Measurements from ENCODE around the gene NPFF. TPM values are rescaled to one million over a fixed set of nuclear protein-coding genes. Genes with fewer than 3 reads are reported as not detected.

NPFF gene
- total and polyA plus RNA-seq, 7 donors, result not detected

DNA sequence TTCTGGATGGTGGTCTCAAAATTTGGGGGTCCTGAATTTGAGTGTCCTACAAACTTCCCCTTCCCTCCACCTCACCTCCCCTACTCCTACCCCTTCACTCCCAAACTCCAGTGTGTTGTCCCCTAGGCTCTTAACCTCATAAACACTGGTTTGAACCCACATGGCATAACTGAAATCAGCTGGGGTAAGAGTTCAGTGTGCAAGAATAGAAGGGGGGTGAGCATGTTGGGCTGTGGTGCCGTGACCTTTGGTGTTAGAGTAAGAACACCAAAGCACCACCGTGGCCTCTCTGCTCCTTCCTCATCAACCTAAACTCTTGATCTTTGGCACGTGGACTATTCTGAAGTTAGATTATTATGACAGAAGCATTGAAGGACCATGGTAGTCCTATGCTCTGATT, 44.3 kb downstream of the NPFF start:
- intact Hi-C loops (cut with DNase I), result no loop called here
- no peak for TF ChIP-seq POLR2A (IDR thresholded peaks at IDR 0.05)
- TF ChIP-seq EP300 (IDR thresholded peaks at IDR 0.05), result no peak
- TF ChIP-seq, protein P1, sequence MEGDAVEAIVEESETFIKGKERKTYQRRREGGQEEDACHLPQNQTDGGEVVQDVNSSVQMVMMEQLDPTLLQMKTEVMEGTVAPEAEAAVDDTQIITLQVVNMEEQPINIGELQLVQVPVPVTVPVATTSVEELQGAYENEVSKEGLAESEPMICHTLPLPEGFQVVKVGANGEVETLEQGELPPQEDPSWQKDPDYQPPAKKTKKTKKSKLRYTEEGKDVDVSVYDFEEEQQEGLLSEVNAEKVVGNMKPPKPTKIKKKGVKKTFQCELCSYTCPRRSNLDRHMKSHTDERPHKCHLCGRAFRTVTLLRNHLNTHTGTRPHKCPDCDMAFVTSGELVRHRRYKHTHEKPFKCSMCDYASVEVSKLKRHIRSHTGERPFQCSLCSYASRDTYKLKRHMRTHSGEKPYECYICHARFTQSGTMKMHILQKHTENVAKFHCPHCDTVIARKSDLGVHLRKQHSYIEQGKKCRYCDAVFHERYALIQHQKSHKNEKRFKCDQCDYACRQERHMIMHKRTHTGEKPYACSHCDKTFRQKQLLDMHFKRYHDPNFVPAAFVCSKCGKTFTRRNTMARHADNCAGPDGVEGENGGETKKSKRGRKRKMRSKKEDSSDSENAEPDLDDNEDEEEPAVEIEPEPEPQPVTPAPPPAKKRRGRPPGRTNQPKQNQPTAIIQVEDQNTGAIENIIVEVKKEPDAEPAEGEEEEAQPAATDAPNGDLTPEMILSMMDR (IDR thresholded peaks at IDR 0.05), result no peak
- no peak for TF ChIP-seq POLR2AphosphoS5 (IDR thresholded peaks at IDR 0.05)
- no peaks in the 10 kb centered on the region for H3K27me3 ChIP-seq
- no peaks in the 10 kb centered on the region for H3K9me3 ChIP-seq
- H3K36me3 ChIP-seq, result peaks cover 86 to 100% (median 100%) of the 10 kb centered on the region in 4 donors
- no peak for DNase-seq
- WGBS, 2 donors, result 72 to 80% methylated on average over 3 of the region's 3 CpGs
- H3K27ac ChIP-seq, result no peak overlapping the region
- H3K4me3 ChIP-seq, result no peak overlapping the region
- peaks cover 0 to 15% (median 10%) of the 10 kb centered on the region in 4 donors for H3K4me1 ChIP-seq

DNA sequence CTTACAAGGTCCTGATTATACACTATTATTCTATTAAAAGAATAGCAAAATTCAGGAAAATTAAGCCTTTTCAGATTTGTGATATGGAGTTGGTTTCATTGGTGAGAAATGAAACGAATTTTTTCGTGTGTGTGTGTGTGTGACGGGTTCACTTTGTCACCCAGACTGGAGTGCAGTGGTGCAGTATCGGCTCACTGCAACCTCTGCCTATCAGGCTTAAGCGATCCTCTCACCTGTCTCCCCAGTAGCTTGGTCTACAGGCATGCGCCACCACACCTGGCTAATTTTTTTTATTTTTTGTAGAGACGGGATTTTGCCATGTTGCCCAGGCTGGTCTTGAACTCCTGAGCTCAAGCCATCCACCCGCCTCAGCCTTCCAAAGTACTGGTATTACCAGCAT, 45.7 kb downstream of the NPFF start:
- TF ChIP-seq, protein P1 (IDR thresholded peaks at IDR 0.05), result no peak
- no peak for TF ChIP-seq POLR2A (IDR thresholded peaks at IDR 0.05)
- no peak for TF ChIP-seq EP300 (IDR thresholded peaks at IDR 0.05)
- no peak for TF ChIP-seq POLR2AphosphoS5 (IDR thresholded peaks at IDR 0.05)
- 86 to 92% methylated on average over 8 of the region's 8 CpGs for WGBS, 2 donors
- Histone ChIP-seq H3K4me3 (no peak overlapping the region), H3K36me3 (peaks cover 86 to 100% (median 100%) of the 10 kb centered on the region in 4 donors), H3K9me3 (no peaks in the 10 kb centered on the region), H3K4me1 (peaks cover 0 to 15% (median 10%) of the 10 kb centered on the region in 4 donors), H3K27ac (peak overlapping the region in 1 of 4 donors; percentile 51), H3K27me3 (no peaks in the 10 kb centered on the region)
- DNase-seq, result no peak
- intact Hi-C loops (cut with DNase I), result no loop called here

DNA sequence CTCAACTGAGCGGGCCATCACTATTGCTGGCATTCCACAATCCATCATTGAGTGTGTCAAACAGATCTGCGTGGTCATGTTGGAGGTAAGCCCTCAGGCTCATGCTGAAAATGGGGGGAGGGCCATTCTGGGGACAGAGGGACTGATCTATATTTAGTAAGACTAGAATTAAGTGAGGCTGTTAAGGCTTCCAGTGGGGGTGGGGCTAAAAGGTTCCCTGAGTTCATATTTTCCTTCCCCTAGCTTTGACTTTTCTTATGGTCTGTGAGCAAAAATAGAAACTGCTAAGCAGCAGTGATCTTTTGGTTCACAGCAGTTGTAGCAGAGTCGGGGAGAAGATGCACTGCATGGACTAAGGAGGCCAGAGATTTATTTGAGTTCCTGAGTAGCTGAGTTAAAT, 46.2 kb downstream of the NPFF start:
- H3K27me3 ChIP-seq, result no peaks in the 10 kb centered on the region
- WGBS, 2 donors, result 90 to 91% methylated on average over 3 of the region's 3 CpGs
- TF ChIP-seq POLR2A (IDR thresholded peaks at IDR 0.05) (no peak), EP300 (IDR thresholded peaks at IDR 0.05) (no peak), POLR2AphosphoS5 (IDR thresholded peaks at IDR 0.05) (no peak)
- TF ChIP-seq, protein P1 (IDR thresholded peaks at IDR 0.05), result no peak
- H3K27ac ChIP-seq, result peak overlapping the region in 1 of 4 donors; percentile 51
- peaks cover 84 to 100% (median 100%) of the 10 kb centered on the region in 4 donors for H3K36me3 ChIP-seq
- no peaks in the 10 kb centered on the region for H3K9me3 ChIP-seq
- intact Hi-C loops (cut with DNase I), result no loop called here
- no peak overlapping the region for H3K4me3 ChIP-seq
- DNase-seq, result no peak
- H3K4me1 ChIP-seq, result peaks cover 0 to 12% (median 10%) of the 10 kb centered on the region in 4 donors

DNA sequence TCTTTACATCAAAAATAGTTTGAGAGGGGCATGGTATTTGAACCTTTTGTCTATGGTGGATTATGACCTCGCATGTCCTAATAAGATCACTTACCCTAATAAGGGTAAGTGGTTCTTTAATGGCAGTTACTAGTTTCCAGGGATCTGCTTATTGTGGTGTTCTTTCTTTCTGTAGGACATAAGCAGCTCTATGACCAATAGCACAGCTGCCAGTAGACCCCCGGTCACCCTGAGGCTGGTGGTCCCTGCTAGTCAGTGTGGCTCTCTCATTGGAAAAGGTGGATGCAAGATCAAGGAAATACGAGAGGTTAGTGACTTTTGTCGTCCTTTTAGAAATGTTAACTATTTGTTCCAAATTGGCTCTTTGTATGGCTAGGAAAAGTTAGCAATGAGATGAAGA, 48.2 kb downstream of the NPFF start:
- intact Hi-C loops (cut with DNase I), result no loop called here
- Histone ChIP-seq H3K36me3 (peaks cover 80 to 100% (median 96%) of the 10 kb centered on the region in 4 donors), H3K4me1 (peaks cover 0 to 16% (median 15%) of the 10 kb centered on the region in 4 donors), H3K27me3 (no peaks in the 10 kb centered on the region), H3K4me3 (no peak overlapping the region), H3K9me3 (no peaks in the 10 kb centered on the region), H3K27ac (no peak overlapping the region)
- no peak for DNase-seq
- TF ChIP-seq, protein P1 (IDR thresholded peaks at IDR 0.05), result no peak
- TF ChIP-seq POLR2AphosphoS5 (IDR thresholded peaks at IDR 0.05) (no peak), EP300 (IDR thresholded peaks at IDR 0.05) (no peak), POLR2A (IDR thresholded peaks at IDR 0.05) (no peak)
- WGBS, 2 donors, result 84 to 87% methylated on average over 4 of the region's 4 CpGs

Small RNA genes within 50 kb of the gene (small RNA-seq; reads per million reads assigned to genes)
- 0 reads per million in 3 donors for gene AC023509.3

Other genes starting within 250 kb of the NPFF start
- 1 to 10 TPM in 1 of 4 donors, under 1 TPM in 3; under 0.01 to 1.9 (median 0.22) TPM for gene ESPL1, start 239.2 kb downstream of the NPFF start, total RNA-seq
- 1 to 10 TPM; 4.2 to 7.6 (median 5.5) TPM for gene ESPL1, start 239.2 kb downstream of the NPFF start, polyA plus RNA-seq
- gene PFDN5, start 211.9 kb downstream of the NPFF start, total RNA-seq, result 1,000 to 10,000 TPM in 2 of 4 donors, 100 to 1,000 TPM in 2; 757 to 1,153 (median 947) TPM
- gene PFDN5, start 211.9 kb downstream of the NPFF start, polyA plus RNA-seq, result 1,000 to 10,000 TPM in 1 of 3 donors, 100 to 1,000 TPM in 2; 759 to 1,604 (median 819) TPM
- 10 to 100 TPM; 43.5 to 55.4 (median 50.2) TPM for gene MYG1, start 207.8 kb downstream of the NPFF start, total RNA-seq
- 10 to 100 TPM; 26.1 to 59.6 (median 54.1) TPM for gene MYG1, start 207.8 kb downstream of the NPFF start, polyA plus RNA-seq
- 10 to 100 TPM; 38.2 to 62.0 (median 47.4) TPM for gene AAAS, start 185.9 kb downstream of the NPFF start, total RNA-seq
- gene AAAS, start 185.9 kb downstream of the NPFF start, polyA plus RNA-seq, result 10 to 100 TPM; 10.6 to 35.6 (median 15.0) TPM
- not detected for gene SP7, start 171.1 kb downstream of the NPFF start, total RNA-seq
- gene SP7, start 171.1 kb downstream of the NPFF start, polyA plus RNA-seq, result not detected
- gene SP1, start 127.3 kb downstream of the NPFF start, total RNA-seq, result 10 to 100 TPM; 53.2 to 69.8 (median 61.0) TPM
- gene SP1, start 127.3 kb downstream of the NPFF start, polyA plus RNA-seq, result 10 to 100 TPM; 11.4 to 32.8 (median 16.0) TPM
- gene AMHR2, start 83.6 kb downstream of the NPFF start, total RNA-seq, result not detected
- under 1 TPM in 1 of 3 donors, not detected in 2; 0.60 TPM for gene AMHR2, start 83.6 kb downstream of the NPFF start, polyA plus RNA-seq
- gene PRR13, start 65.8 kb downstream of the NPFF start, total RNA-seq, result 10 to 100 TPM; 46.7 to 68.1 (median 55.1) TPM
- 100 to 1,000 TPM; 521 to 955 (median 870) TPM for gene PRR13, start 65.8 kb downstream of the NPFF start, polyA plus RNA-seq
- gene PCBP2, start 55.4 kb downstream of the NPFF start, total RNA-seq, result 100 to 1,000 TPM; 397 to 661 (median 417) TPM
- 100 to 1,000 TPM; 333 to 455 (median 401) TPM for gene PCBP2, start 55.4 kb downstream of the NPFF start, polyA plus RNA-seq
- 10 to 100 TPM; 18.5 to 27.4 (median 25.0) TPM for gene MAP3K12, start 8.0 kb downstream of the NPFF start, total RNA-seq
- 10 to 100 TPM in 1 of 3 donors, 1 to 10 TPM in 2; 1.6 to 10.1 (median 4.8) TPM for gene MAP3K12, start 8.0 kb downstream of the NPFF start, polyA plus RNA-seq
- gene TARBP2, start 6.2 kb downstream of the NPFF start, total RNA-seq, result 10 to 100 TPM; 16.1 to 29.9 (median 19.4) TPM
- gene TARBP2, start 6.2 kb downstream of the NPFF start, polyA plus RNA-seq, result 10 to 100 TPM; 16.2 to 29.4 (median 19.7) TPM
- 10 to 100 TPM; 20.3 to 36.0 (median 27.1) TPM for gene ATF7, start 118.9 kb upstream of the NPFF start, total RNA-seq
- gene ATF7, start 118.9 kb upstream of the NPFF start, polyA plus RNA-seq, result 10 to 100 TPM; 20.2 to 22.0 (median 21.0) TPM
- gene ATP5MC2, start 168.6 kb upstream of the NPFF start, total RNA-seq, result 100 to 1,000 TPM; 409 to 571 (median 531) TPM
- 100 to 1,000 TPM; 535 to 828 (median 574) TPM for gene ATP5MC2, start 168.6 kb upstream of the NPFF start, polyA plus RNA-seq
- gene CALCOCO1, start 220.0 kb upstream of the NPFF start, total RNA-seq, result 100 to 1,000 TPM; 232 to 322 (median 303) TPM
- gene CALCOCO1, start 220.0 kb upstream of the NPFF start, polyA plus RNA-seq, result 10 to 100 TPM; 24.0 to 59.5 (median 54.7) TPM
- not detected for gene CISTR, start 244.5 kb upstream of the NPFF start, total RNA-seq
- not detected for gene CISTR, start 244.5 kb upstream of the NPFF start, polyA plus RNA-seq

All from sigmoid colon (tissue), 7 donors.